Measurements from ENCODE around the gene IL33. TPM values are rescaled to one million over a fixed set of nuclear protein-coding genes. Genes with fewer than 3 reads are reported as not detected.

Gene IL33
- total and polyA plus RNA-seq, 2 of the 8 experiments (the other 6 are each of a cell fraction or from before 2014, with no cell fraction given) = not detected

GRCh38 chr9:6199596-6199995 is 16.0 kb upstream of the IL33 start:
- Histone ChIP-seq H2BK20ac (ENCODE audit: low read length) (no peak overlapping the region), H3K79me1 (ENCODE audit: low read depth, low read length) (no peaks in the 10 kb centered on the region), H3K4ac (replicated peaks; ENCODE audit: insufficient read length, low read depth, low read length) (no peak overlapping the region), H3K27me3 (replicated peaks in 1 of 4; ENCODE audit: control insufficient read depth in 3 of 4, extremely low read depth in 1 of 4, insufficient read depth in 3 of 4, low read length in 3 of 4) (no peaks in the 10 kb centered on the region; a peak in 1 of 7 replicates), H2BK120ac (replicated peaks; ENCODE audit: low read depth, low read length) (no peak overlapping the region), H3K4me1 (replicated peaks in 1 of 4; ENCODE audit: control insufficient read depth in 3 of 4, insufficient read depth in 4 of 4, low read length in 3 of 4) (no peaks in the 10 kb centered on the region), H2BK5ac (ENCODE audit: low read depth, low read length) (no peak overlapping the region), H3K14ac (ENCODE audit: insufficient read length) (no peak overlapping the region), H3K79me2 (ENCODE audit: control insufficient read depth in 1 of 2, insufficient read depth in 2 of 2, low read length in 2 of 2) (no peaks in the 10 kb centered on the region), H3K9ac (replicated peaks in 1 of 4; ENCODE audit: extremely low read depth in 1 of 4, low read depth in 3 of 4, low read length in 3 of 4) (no peak overlapping the region), H3K4me3 (ENCODE audit: extremely low read depth in 1 of 4, insufficient read depth in 2 of 4, low read depth in 3 of 4, low read length in 4 of 4) (no peak overlapping the region), H2AK5ac (ENCODE audit: low read depth, low read length) (no peak overlapping the region), H3K18ac (ENCODE audit: extremely low read depth, low read length) (no peak overlapping the region), H4K20me1 (replicated peaks in 1 of 2; ENCODE audit: control insufficient read depth in 1 of 2, insufficient read depth in 2 of 2, low read length in 2 of 2) (no peaks in the 10 kb centered on the region), H2AFZ (ENCODE audit: low read length) (no peak overlapping the region; the same call in 1 of the 2 replicates), H2BK15ac (ENCODE audit: low read length) (no peak overlapping the region), H4K8ac (ENCODE audit: extremely low read depth, insufficient read depth, low read length) (no peak overlapping the region), H3K36me3 (ENCODE audit: control insufficient read depth in 2 of 4, insufficient read depth in 4 of 4, low read length in 3 of 4) (no peaks in the 10 kb centered on the region), H2BK12ac (ENCODE audit: low read depth, low read length) (no peak overlapping the region), H4K91ac (replicated peaks; ENCODE audit: insufficient read length, low read length) (no peak overlapping the region), H3K27ac (ENCODE audit: low read depth, low read length) (no peak overlapping the region), H3K56ac (replicated peaks; ENCODE audit: insufficient read length, low read depth, low read length) (no peak overlapping the region), H3K4me2 (ENCODE audit: insufficient read depth in 1 of 2, low read depth in 2 of 2, low read length in 2 of 2) (no peak overlapping the region), H3K23ac (ENCODE audit: insufficient read length) (no peak overlapping the region), H3K23me2 (ENCODE audit: low read depth, low read length) (no peaks in the 10 kb centered on the region), H4K5ac (ENCODE audit: insufficient read length, low read depth, low read length) (no peak overlapping the region), H3K9me3 (ENCODE audit: insufficient read depth in 2 of 2, low read depth in 1 of 2, low read length in 1 of 2) (no peaks in the 10 kb centered on the region)
- CTCF ChIA-PET (ENCODE audit: partially characterized antibody) = interaction anchor here (1.0 to 7.0 kb wide), 6 partner anchors 10 to 111 kb away, joined by 3 to 99 read pairs (median 10); partner anchors contain the start of gene IL33
- TF ChIP-seq EGR1 (IDR thresholded peaks at IDR 0.05; ENCODE audit: borderline replicate concordance, low read depth, low read length) (no peak), EP300 (IDR thresholded peaks at IDR 0.05; ENCODE audit: borderline replicate concordance in 1 of 2, low read depth in 2 of 2, low read length in 2 of 2) (no peak), ZNF274 (IDR thresholded peaks at IDR 0.05; ENCODE audit: borderline replicate concordance, extremely low read depth, low read length) (no peak), SUZ12 (IDR thresholded peaks at IDR 0.05; ENCODE audit: low read length) (no peak), KDM1A (IDR thresholded peaks at IDR 0.05; ENCODE audit: borderline replicate concordance, low read length) (no peak)
- TF ChIP-seq, protein P1, sequence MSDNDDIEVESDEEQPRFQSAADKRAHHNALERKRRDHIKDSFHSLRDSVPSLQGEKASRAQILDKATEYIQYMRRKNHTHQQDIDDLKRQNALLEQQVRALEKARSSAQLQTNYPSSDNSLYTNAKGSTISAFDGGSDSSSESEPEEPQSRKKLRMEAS (IDR thresholded peaks at IDR 0.05) = no peak
- 89% methylated on average over 3 of the region's 3 CpGs; no CpG with 5 or more reads in 1 of the 2 experiments for WGBS, 2 experiments (ENCODE audit: extremely low coverage in 1 of 2, insufficient coverage in 1 of 2, insufficient read length in 1 of 2, insufficient replicate concordance in 2 of 2, low coverage in 1 of 2, low lambda C conversion rate in 2 of 2, missing lambda C conversion rate in 1 of 2)
- POLR2A ChIA-PET (ENCODE audit: partially characterized antibody) = no interaction called here
- DNase-seq (ENCODE audit: low read depth in 1 of 2, low spot score in 2 of 2) (no peak), FAIRE-seq (no peak)
